ENCODE results near the gene HINFP.

Gene HINFP

DNA sequence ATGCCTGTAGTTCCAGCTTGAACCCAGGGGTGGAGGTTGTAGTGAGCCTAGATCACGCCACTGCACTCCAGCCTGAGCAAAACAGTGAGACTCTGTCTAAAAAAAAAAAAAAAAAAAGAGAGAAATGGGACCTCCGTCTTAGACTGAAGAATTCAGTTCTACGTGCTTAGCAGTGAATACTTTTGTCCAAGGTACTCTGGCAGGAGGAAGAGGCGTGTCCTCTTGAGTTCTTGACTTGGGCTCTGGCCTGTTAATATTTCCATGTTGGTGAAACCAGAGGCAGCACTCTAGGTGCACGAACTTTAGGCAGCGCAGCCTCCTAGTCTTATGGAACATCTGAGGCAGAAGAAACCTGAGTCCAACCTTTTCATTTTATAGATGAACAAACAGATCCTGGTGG is 34.3 kb upstream of the HINFP start:
- H3K27ac ChIP-seq: no peak overlapping the region

DNA sequence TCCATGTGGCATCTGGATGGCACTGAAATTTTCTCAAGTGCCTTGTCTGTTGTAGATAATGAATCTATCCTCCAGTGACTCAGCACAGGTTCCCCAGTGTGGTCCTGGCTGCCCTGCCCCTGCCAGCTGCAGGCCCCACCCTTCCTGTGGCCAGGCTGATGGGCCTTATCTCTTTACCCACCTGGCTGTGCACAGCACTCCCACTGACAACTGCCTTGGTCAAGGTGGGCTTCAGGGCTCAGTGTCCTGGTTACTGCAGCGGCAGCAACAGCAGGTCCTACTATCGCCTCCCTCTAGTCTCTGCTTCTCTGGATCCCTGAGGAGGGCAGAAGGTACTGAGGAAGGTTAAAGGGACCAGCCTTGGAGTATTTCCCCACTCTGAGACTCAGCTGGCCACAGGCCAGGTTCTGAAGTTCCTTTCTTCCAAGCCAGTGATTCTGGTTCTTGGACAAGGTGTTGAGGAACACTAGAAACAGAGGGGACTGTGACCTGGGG is 33.6 kb upstream of the HINFP start:
- TF ChIP-seq, protein P1, sequence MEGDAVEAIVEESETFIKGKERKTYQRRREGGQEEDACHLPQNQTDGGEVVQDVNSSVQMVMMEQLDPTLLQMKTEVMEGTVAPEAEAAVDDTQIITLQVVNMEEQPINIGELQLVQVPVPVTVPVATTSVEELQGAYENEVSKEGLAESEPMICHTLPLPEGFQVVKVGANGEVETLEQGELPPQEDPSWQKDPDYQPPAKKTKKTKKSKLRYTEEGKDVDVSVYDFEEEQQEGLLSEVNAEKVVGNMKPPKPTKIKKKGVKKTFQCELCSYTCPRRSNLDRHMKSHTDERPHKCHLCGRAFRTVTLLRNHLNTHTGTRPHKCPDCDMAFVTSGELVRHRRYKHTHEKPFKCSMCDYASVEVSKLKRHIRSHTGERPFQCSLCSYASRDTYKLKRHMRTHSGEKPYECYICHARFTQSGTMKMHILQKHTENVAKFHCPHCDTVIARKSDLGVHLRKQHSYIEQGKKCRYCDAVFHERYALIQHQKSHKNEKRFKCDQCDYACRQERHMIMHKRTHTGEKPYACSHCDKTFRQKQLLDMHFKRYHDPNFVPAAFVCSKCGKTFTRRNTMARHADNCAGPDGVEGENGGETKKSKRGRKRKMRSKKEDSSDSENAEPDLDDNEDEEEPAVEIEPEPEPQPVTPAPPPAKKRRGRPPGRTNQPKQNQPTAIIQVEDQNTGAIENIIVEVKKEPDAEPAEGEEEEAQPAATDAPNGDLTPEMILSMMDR (IDR thresholded peaks at IDR 0.05): no peak
- TF ChIP-seq ZFX (IDR thresholded peaks at IDR 0.05; ENCODE audit: borderline replicate concordance): no peak
- H3K27ac ChIP-seq: no peak overlapping the region

More for the DNA sequence above, 34.3 kb upstream of the HINFP start:
- no peak for TF ChIP-seq ZFX (IDR thresholded peaks at IDR 0.05; ENCODE audit: borderline replicate concordance)
- TF ChIP-seq, protein P1 (IDR thresholded peaks at IDR 0.05): no peak

DNA sequence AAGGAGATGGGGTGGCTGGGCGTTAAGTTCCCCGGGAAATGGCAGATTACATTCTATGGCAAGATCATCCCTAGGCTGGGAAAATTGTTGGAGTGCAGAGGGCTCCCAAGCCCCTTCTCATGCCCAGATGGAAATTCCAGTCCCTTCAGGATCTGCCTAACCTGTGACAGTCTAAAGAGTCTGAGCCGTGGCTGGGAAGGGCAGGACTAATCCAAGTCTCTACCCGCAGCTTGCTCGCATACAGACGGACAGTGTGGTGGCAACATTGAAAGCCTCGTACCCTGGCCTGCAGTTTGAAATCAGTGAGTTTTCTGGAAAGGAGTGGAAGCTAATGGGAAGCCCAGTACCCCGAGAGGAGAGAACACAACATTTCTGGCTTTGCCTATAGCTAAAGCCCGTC is 33.0 kb upstream of the HINFP start:
- no peak for TF ChIP-seq ZFX (IDR thresholded peaks at IDR 0.05; ENCODE audit: borderline replicate concordance)
- TF ChIP-seq, protein P1 (IDR thresholded peaks at IDR 0.05): no peak
- H3K27ac ChIP-seq: no peak overlapping the region

DNA sequence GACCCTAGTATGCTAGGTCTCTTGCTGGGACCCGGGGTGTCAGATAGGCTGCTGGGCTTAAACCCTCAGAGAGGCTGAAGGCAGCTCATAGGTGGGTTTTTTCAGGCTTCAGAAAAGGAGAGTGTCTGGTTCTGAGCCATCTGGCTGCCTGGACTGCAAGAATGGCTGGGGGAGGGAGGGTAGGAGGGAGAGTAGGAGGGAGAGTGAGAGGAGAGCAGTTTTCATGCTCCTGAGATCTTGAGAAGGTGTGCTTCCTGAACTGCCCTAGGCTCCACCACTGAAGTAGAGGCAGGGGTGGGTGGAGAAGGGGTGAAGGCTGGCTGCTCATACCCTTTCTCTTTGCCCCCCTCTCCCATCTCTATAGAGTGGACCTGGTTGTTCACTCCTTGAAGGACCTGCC is 32.1 kb upstream of the HINFP start:
- H3K27ac ChIP-seq: no peak overlapping the region
- TF ChIP-seq ZFX (IDR thresholded peaks at IDR 0.05; ENCODE audit: borderline replicate concordance): no peak
- TF ChIP-seq, protein P1 (IDR thresholded peaks at IDR 0.05): no peak

DNA sequence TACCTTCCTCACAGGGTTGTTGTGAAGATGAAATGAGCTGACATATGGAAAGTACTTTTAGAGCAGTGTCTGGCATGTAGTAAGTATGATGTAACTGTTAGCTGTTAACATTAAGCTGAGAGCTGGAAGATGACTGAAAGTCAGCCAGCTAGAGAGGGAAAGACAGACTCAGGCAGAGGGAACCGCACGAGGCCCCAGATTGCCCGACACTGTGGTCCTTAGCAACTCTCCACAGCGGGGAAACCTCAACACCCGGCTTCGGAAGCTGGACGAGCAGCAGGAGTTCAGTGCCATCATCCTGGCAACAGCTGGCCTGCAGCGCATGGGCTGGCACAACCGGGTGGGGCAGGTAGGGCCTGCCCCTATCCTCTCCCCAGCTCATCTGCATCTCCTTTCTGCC is 30.2 kb upstream of the HINFP start:
- no peak for TF ChIP-seq ZFX (IDR thresholded peaks at IDR 0.05; ENCODE audit: borderline replicate concordance)
- TF ChIP-seq, protein P1 (IDR thresholded peaks at IDR 0.05): no peak
- H3K27ac ChIP-seq: peak overlapping the region; percentile 99

DNA sequence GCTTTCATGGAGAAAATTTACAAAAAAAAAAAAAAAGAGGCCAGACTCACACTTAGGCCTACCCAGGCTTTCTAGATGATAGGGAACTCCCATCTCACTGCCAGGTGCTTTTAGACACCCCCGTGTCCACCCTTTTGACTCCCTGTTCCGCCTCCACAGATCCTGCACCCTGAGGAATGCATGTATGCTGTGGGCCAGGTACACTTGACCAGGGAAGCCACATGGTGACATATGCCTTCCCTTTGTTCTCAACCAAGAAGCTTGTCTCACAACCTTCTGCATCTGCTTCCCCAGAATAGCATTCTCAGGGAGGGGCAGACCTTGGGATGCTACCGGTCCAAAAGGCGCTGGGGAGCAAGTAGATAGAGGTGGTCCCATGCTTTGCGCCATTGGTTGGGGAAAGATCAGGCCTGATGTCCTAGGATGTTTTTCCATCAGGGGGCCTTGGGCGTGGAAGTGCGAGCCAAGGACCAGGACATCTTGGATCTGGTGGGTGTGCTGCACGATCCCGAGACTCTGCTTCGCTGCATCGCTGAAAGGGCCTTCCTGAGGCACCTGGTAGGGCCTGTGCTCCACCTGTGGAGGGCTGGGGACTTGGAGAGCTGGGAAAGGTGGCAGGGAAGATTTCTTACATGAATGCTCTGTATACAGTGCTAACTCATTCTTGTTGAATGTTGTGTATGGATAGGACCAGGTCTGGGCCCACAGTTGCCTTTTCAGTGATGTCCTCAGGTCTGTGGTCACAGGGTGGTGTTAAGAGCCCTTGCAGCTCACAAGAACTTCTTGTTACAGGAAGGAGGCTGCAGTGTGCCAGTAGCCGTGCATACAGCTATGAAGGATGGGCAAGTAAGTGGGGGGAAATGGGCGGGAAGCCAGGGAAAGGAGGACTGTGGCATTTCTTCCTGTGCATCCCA is 29.2 kb upstream of the HINFP start:
- no peak for TF ChIP-seq ZFX (IDR thresholded peaks at IDR 0.05; ENCODE audit: borderline replicate concordance)
- TF ChIP-seq, protein P1 (IDR thresholded peaks at IDR 0.05): no peak
- H3K27ac ChIP-seq: peak overlapping the region; percentile 99

All from 22Rv1 (cell line).